ENCODE data around the gene GKAP1.
"Not testable (repeated sequence)": the region's sequence is repeated elsewhere in the genome, so short reads cannot be mapped to it uniquely, and the experiment has no call there.

Gene GKAP1

DNA sequence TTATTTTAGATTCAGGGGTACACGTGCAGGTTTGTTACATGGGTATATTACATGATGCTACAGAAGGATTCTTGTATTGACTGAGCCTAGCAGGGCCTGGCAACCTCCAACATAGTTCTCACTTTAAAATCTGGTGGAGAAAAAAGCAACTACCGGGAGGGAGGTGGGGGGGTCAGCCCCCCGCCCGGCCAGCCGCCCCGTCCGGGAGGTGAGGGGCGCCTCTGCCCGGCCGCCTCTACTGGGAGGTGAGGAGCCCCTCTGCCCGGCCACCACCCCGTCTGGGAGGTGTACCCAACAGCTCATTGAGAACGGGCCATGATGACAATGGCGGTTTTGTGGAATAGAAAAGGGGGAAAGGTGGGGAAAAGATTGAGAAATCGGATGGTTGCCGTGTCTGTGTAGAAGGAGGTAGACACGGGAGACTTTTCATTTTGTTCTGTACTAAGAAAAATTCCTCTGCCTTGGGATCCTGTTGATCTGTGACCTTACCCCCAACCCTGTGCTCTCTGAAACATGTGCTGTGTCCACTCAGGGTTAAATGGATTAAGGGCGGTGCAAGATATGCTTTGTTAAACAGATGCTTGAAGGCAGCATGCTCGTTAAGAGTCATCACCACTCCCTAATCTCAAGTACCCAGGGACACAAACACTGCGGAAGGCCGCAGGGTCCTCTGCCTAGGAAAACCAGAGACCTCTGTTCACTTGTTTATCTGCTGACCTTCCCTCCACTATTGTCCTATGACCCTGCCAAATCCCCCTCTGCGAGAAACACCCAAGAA, 88.8 kb downstream of the GKAP1 start:
- DNase-seq: not testable (repeated sequence)

DNA sequence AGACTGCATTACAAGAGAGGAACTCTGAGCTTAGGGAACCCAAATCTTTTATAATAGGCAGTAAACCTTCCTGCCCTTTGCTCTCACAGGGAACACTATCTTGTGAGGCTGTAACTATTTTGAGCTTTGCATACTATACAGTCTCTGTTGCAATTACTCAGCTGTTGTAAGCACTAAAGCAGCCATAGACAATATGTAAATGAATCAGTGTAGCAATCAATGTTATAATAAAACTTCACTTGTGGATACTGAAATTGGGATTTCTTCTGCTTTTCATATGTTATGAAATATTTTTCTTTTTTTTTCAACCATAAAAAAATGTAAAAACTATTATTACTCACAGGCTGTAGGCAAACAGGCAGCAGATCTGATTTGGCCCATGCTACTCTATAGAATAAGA, 93.1 kb downstream of the GKAP1 start:
- DNase-seq: no peak

DNA sequence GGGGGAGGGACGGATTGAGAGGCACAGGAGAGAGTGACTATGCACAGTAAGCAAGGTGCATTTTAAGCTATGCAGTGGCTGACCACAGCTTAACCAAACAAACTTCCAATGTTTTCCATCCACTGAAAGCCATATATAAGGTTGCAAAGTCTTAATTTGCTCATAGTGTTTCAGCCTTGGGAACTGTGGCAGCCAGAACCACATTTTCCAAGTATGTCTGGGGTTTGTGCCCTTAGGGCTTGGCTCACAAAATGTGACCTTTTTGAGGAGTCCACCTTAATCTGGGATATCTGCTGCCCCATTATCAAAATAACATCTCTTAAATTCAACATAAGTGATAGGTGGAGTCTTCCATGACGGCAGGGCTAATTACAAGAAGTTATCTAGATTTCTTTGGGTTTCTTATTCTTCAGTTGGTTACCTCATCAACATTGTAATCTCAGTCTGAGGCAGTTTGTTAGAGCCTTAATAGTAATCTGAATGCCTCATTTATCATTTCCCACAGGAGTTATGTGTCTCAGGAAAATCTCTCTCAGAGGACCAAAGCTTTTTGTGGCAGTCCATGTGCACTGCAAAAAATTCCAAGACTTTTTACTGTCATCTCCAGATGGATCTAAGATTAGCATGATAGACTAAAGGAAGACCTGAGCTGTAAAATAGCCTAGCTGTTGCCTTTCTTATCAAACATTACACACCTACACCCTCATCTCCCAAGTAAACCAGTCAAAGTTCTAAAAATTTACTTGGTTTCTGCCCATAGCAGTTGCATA, 94.7 kb downstream of the GKAP1 start:
- DNase-seq: no peak

DNA sequence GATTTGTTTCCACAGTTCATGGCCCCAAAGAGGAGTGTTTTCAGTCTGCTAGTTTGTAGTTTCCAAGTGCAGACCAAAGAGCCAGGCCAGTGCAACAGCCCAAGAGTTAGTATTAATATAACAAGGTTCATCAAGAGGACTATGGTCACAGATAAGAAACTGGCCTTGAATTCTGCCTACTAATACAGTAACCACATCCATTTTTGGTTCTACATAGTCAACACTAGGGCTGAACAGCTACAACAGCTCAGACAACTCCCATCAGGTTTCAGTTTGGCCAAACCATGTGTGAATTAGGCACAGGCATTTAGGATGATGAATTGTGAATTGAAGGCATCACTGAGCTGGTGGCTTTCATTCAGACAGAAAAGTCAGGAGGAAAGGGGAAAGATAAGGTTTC, 96.1 kb downstream of the GKAP1 start:
- no peak for DNase-seq

DNA sequence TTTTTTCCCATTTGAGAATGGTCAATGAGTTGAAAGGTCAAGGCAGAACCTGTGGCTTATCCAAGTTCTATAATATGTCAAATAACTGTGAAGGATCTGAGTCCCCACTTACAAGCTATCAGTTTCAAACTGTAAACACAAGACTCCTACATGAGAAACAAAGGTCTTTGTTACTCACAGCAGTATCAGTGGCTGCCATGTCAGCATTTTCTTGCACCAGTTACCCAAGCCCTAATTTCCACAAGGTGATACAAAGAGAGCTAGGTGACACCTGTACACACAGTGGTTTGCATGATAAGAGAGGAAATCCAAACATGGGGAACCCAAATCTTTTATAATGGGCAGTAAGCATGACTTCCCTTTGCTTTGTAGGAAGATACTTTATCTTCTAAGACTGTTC, 101.8 kb downstream of the GKAP1 start:
- no peak for DNase-seq

DNA sequence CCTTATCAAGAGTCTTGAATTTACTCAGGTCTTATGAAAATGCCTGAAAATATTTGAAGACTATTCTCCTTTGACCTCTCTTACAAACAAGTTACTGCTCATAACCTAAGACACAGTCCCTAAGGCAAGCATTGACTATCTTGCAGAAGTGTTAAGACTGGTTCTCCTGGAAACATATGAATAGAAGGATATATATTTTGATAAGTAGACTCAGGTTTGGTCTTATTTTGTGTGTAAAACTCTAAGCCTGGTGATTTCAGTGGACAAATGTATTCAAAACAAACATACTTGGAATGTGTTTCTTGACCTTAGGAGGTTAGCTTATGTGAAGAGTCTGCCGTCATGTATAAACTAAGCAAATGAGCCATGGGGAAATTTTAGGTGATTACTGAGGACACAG, 102.3 kb downstream of the GKAP1 start:
- DNase-seq: no peak

DNA sequence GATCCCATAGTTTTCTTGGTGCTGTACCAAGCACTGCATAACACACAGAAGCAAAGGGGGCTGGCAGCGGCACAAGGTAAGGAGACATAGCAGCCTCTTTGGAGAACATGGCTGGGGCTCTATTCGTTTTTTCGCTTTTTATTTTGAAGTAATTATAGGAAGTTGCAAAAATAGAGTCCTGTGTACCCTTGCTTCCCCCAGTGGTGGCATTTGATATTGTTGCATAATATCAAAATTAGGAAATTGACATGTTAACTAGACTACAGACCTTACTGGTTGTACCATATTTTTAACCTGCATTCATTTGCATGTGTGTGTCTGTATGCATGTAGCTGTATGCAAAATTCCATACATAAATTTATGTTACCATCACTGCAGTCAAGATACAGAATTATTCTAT, 103.2 kb downstream of the GKAP1 start:
- no peak for DNase-seq

DNA sequence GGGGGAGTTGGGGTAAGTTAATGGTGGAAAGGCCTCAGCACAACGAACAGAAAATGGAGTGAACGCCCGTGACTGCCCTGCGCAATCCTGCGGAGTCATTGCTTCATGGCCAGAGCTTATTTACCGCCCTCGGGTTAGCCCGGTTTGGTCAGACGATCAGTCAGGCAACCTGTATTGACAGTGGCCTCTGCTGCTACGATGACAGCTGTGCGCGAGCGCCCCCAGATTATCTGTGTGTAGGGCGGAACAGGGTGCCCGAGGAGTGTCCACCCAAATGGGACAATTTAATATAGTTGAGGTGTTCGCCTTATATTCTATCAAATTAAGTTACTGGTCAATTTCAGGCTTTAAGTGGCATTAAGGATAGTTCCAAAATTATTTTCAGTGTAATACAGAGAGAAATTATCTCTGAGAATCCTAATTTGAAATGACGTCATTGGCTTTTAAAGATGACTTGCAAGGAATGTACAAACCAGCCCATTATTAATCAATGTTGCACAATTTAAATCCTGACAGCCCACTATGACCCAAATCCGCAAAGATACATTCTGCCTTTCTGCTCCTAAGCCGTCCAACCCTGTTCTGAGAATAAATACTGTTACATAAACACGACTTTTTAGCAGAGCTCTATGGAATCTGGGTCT, 108.9 kb downstream of the GKAP1 start:
- DNase-seq: peak; percentile 32

DNA sequence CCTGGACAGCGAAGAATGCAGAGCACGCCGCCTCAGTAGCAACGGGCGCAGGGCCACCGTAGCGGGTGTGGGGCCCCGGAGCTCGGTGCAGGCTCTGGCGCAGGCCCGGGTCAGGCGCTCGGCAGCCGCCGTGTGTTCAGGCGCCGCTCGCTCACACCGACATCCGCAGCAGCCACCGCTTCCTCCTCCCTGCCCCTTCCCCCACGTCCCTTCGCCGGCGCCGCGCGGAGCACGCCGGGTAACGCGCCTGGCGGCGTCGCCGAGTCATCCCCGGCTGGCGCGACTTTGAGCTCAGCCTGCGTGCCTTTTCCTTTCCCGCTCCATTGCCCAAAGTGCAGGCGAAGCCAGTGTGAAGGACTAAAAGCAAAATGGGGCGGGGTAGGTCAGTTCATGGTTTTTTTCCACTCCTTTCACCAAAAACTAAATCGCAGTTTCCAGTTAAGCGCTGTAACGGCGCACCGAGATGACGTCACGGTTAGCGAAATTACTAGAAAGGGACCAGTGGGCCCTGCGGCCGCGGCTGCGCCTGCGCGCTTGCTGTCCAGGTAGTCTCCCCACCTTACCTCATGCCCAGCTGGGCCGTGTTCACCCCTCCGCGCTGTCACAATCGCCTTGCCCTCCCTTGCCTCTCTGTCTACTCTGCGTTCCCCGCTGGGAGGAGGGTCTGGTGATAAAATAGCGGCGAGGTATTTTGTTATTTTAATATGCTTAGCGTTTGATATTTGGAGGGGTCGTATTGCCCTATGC, 109.6 kb downstream of the GKAP1 start, which contains the start of gene UBQLN1:
Gene UBQLN1, minus strand, starts transcription at position 191 of the 747 bp plus-strand sequence. CDS start 279 bp downstream, outside the sequence.
- DNase-seq: peak; percentile 87

DNA sequence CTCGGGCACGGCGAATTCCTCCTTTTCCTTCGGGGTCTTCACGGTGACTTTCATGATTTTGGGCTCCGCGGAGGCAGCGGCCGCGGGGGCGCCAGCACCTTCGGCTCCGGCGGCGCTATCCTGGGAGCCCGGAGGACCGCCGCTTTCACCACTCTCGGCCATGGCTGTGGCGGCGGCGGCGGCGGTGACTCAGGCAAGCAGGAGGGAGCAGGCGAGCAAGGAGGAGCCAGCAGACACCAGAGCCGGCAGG, 110.1 kb downstream of the GKAP1 start:
- DNase-seq: peak; percentile 55

DNA sequence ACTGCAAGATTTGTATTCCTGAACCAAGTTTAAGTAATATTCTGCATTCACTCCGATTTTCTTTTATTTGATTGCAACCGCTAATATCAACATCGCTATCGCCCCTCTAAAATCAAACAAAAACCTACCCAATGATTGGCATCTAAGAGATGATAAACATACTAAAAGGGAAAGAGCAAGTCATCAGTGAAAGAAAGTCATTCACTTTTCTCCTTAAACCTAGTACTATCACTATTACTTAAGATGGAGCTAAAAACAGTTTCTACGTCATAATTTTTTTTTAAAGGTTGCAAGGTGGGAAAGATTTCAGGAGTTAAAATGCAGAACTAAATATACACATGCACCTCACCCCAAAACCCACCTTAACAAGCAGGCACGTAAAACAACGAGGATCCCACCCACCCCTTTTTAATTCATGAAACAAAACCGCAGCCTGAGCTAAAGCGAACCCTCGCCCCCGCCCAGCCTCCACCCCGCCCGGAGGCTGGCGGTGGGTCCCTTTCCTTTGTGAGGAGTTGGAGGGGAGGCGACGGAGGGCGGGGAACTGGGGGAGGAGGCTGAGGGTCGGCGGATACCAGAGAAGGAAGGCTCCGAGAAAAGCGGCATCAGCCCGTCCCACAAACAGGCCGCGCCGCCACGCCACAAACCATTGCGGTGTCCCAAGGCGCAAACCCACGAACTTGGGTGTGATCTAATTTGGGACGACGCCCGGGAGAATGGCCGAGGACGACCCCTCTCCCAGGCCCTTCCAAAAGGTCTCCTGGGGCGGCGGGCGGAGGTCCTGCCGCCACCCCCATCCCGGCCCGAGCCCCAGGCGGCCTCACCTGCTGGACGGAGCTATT, 110.7 kb downstream of the GKAP1 start:
- peak; percentile 58 for DNase-seq

DNA sequence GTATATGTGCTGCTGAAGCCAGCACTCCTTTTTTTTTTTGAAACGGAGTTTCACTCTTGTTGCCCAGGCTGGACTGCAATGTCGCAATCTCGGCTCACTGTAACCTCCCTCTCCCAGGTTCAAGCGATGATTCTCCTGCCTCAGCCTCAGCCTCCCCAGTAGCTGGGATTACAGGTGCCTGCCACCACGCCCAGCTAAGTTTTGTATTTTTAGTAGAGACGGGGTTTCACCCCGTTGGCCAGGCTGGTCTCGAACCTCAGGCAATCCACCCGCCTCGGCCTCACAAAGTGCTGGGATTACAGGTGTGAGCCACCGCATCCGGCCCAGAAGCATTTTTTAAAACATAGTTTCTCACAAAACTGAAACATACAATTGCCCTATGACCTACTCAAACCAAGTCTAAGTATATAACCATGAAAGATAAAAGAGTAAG, 112.3 kb downstream of the GKAP1 start:
- not testable (repeated sequence) for DNase-seq

DNA sequence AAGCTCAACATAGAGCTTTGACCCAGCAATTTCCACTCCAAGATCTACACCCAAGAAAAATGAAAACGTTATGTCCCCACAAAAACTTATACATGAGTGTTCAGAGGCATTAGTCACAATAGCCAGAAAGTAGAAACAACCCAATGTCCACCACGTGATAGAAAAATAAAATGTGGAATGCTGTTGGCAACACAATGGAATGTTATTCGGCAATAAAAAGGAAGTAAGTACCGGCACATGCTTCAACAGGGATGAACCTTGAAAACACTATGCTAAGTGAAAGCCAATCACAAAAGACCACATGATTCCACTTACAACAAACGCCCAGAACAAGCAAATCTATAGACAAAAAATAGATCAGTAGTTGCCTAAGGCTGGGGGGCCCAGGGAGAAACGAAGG, 115.8 kb downstream of the GKAP1 start:
- DNase-seq: no peak

DNA sequence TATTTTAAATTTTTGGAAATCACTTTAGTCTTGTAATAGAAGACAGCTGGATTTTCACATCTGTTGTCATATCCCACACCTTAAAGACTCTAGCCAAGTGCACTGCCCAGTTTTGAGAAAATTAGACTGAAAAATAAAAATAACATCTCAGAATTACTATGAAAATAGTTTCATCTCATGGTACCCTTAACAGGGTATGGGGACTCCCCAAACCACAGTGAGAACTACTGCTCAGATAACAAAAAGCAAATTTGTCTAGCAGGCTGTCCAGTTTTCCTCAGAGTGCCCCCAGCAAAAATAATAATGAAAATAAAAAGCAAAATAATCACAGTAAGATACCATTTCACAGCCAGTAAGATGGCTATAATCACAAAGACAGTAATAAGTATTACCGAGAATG, 116.3 kb downstream of the GKAP1 start:
- no peak for DNase-seq

DNA sequence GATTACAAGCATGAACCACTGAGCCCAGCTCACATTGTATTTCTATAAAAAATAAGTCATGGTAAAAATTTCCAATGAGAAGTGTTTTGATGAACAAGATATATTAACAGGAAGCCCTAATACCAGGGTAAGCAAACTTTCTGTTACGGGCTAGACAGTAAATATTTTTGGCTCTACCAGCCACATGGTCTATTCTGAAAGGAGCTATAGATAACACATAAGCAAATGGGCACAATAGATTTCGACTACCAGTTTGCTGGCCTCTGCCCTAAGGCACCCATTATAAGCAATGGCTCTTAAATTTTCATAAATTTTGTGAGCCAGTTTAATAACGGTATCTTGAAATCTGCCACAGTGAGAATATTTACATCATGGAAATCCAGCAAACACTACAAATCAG, 118.0 kb downstream of the GKAP1 start:
- no peak for DNase-seq

DNA sequence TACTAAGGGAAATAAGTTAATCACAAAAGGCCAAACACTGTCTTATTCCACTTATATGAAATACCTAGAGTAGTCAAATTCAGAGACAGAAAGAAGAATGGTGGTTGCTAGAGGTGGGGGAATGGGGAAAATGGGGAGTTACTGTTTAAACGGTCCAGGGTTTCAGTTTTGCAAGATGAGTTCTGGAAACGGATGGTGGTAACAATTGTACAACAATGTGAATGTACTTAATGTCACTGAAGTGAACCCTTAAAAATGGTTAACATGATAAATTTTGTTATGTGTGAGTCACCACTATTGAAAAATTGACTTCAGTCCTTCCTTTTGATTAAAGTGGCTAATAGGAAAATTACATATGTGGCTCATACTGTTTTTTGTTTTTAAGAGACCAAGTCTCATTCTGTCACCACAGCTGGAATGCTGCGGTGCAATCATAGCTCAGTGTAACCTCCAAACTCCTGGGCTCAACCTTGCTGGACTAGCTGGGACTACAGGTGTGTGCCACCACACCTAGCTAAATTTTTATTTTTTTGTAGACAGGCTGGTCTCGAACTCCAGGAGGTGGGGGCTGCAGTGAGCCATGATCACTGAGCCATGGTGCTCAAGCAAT, 118.5 kb downstream of the GKAP1 start:
- no peak for DNase-seq

DNA sequence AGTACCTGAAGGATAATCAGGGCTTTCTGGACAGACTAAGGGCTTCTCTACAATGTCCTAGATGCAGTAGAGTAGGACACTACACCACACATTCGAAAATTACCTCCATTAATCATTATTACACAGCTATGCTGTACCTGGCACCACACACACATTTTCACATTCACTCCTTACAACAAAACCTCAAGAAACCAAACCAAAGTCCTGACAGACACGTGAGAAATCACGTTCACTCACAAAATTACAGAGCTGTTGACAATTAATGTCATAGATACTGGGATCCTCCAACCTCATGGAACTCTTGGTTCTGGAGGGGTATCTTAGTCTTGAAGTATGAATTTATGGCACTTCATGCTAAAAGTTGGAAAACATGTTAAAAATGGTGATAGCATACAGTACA, 126.1 kb downstream of the GKAP1 start:
- no peak for DNase-seq

Measured in activated T-cell treated with anti-CD3 and anti-CD28 coated beads for 4 hours (primary cell).